ENCODE results near the gene LMNTD1.

The LMNTD1 gene

DNA sequence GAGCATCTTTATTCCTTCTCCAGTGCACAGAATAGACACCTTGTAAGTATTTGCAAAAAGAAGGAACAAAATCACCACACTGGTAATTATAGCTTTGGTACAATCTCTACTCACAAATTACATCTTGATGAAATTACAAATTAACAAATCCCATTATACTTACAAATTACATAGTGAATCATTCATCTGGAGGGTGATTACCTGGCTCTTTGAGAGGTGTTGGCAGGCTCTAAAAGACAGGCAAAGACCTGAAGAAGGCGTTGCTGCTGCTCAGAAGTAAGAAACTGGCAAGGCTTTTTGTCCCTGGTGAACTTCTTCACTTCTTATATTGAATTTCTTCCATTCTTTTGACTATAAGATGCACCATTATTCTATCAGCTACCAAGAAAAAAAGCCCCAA is 21.7 kb upstream of the LMNTD1 start:
- no peak overlapping the region for H3K4me3 ChIP-seq (ENCODE audit: low read length)
- TF ChIP-seq, protein P1, sequence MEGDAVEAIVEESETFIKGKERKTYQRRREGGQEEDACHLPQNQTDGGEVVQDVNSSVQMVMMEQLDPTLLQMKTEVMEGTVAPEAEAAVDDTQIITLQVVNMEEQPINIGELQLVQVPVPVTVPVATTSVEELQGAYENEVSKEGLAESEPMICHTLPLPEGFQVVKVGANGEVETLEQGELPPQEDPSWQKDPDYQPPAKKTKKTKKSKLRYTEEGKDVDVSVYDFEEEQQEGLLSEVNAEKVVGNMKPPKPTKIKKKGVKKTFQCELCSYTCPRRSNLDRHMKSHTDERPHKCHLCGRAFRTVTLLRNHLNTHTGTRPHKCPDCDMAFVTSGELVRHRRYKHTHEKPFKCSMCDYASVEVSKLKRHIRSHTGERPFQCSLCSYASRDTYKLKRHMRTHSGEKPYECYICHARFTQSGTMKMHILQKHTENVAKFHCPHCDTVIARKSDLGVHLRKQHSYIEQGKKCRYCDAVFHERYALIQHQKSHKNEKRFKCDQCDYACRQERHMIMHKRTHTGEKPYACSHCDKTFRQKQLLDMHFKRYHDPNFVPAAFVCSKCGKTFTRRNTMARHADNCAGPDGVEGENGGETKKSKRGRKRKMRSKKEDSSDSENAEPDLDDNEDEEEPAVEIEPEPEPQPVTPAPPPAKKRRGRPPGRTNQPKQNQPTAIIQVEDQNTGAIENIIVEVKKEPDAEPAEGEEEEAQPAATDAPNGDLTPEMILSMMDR (conservative IDR thresholded peaks at IDR 0.05; ENCODE audit: low read length): no peak
- no peak for DNase-seq (ENCODE audit: low read depth)

DNA sequence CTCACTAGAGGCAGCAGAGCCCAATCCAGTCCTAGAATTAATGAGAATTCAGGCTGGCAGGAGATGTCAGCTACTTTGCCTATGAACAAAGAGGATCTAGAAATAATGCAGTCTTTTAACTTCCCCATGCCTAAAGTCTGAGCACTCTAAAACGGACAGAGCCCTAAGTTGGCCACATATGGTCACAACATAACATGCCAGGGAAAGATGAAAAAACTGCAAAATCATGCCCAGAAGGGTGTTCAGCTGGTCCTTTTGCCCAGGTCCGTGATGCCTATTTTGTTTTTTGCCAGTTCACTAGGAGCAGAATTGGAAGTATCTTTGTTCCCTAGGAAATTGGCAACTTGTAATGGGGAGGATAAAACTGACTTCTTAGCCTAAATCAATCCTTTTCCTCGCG is 20.3 kb upstream of the LMNTD1 start:
- no peak for DNase-seq (ENCODE audit: low read depth)
- TF ChIP-seq, protein P1 (conservative IDR thresholded peaks at IDR 0.05; ENCODE audit: low read length): no peak
- H3K4me3 ChIP-seq (ENCODE audit: low read length): no peak overlapping the region

DNA sequence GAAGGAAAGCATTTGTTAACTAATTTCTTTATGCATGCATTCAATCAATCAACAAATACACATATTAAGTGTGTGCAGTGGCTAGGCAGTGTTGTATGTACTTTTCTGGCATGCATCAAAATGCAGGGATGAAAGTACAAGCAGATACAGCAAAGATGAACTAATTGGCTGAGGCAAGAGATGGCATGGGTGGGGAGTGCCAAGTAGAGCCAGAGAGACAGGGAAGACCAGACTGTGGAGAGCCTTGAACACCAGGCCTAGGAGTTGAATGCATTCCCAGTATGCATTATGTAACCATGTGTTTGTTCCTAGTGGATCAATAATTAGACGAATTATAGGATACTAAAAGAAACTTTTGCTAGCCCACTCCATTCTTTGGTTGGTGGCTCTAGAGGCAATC is 17.3 kb upstream of the LMNTD1 start:
- TF ChIP-seq, protein P1 (conservative IDR thresholded peaks at IDR 0.05; ENCODE audit: low read length): no peak
- H3K4me3 ChIP-seq (ENCODE audit: low read length): no peak overlapping the region

DNA sequence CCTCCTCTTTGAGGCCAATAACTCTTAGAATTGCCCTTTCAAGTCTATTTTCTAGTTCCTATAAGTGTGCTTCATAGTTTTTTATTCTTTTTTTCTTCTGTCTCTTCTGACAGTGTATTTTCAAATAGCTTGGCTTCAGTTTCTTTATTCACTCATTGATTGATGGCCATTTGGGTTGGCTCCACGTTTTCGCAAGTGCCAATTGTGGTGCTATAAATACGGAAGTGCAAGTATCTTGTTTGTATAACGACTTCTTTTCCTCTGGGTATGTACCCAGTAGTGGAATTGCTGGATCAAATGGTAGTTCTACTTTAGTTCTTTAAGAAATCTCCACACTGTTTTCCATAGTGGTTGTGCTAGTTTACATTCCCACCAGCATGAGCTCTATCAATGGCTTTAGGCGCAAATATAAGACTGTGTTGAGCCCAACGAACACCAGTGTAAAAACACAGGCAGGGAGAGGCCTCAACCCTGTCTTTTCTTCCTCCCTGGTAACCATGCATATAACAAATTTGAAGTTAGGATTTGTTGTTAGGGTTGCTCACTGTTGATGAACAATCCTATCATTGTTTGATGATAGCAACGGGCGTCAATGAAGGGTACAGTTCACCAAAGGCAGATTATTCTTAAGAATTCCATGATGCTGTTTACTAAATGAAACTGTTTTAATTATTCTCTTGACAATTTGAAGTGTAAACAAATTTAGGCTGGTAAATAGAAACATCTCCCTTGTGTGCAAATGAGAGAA is 13.3 kb upstream of the LMNTD1 start:
- DNase-seq (ENCODE audit: low read depth): no peak
- no peak overlapping the region for H3K4me3 ChIP-seq (ENCODE audit: low read length)
- TF ChIP-seq, protein P1 (conservative IDR thresholded peaks at IDR 0.05; ENCODE audit: low read length): no peak

More for the DNA sequence above, 17.3 kb upstream of the LMNTD1 start:
- no peak for DNase-seq (ENCODE audit: low read depth)

DNA sequence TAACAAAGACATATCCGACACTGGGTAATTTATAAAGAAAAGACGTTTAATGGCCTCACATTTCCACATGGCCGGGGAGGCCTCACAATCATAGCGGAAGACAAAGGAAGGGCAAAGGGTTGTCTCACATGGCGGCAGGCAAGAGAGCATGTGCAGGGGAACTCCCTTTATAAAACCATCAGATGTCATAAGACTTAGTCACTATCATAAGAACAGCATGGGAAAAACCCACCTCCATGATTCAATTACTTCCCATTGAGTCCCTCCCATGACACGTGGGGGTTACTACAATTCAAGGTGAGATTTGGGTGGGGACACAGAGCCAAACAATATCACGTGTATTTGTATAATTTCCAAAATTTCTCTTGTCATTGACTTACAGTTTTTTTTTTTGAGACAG is 5.5 kb upstream of the LMNTD1 start:
- TF ChIP-seq, protein P1 (conservative IDR thresholded peaks at IDR 0.05; ENCODE audit: low read length): no peak
- H3K4me3 ChIP-seq (ENCODE audit: low read length): no peak overlapping the region
- DNase-seq (ENCODE audit: low read depth): no peak

DNA sequence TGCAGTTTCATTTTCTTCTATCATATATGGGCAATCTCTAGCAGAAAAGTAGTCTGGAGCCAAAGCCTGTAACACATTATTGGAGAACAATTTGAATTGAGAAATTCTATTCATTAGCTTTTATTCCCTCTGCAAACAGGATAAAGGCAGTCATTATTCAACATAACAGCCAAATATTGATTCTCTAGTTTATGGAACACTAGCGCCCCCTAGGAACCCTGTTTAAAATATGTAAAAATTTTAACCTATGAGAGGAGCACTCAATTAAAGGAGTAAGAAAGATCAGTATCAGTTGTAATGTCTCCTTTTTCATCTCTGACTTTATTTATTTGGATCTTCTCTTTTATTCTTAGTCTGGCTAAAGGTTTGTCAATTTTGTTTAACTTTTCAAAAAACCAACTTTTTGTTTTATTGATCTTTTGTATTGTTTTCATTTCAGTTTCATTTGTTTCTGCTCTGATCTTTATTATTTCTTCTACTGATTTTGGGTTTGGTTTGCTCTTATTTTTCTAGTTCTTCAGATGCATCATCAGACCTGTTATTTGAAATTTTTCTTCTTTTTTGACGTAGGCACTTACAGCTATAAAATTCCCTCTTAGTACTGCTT is 4.8 kb upstream of the LMNTD1 start:
- H3K4me3 ChIP-seq (ENCODE audit: low read length): no peak overlapping the region
- DNase-seq (ENCODE audit: low read depth): peak; percentile 48
- TF ChIP-seq, protein P1 (conservative IDR thresholded peaks at IDR 0.05; ENCODE audit: low read length): peak; percentile 57

DNA sequence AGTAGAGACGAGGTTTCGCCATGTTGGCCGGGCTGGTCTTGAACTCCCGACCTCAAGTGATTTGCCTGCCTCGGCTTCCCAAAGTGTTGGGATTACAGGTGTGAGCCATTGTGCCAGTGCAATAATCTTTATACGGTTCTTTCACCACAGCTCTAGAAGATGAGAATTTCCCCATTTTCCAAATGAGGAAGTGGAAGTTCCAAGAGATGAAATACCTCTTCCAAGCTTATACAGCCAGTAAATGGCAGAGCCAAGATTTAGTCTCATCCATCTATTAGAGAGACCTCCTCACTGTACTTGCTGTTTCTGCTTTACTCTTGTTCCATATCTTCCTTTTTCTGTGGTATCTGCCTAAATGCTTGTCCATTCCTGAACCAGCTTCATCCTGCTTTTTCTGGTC is 3.1 kb upstream of the LMNTD1 start:
- no peak for DNase-seq (ENCODE audit: low read depth)
- TF ChIP-seq, protein P1 (conservative IDR thresholded peaks at IDR 0.05; ENCODE audit: low read length): no peak
- H3K4me3 ChIP-seq (ENCODE audit: low read length): no peak overlapping the region

Data from AG10803 (cell line).